Measurements from ENCODE around the gene DNAJC1.

DNAJC1 gene

DNA sequence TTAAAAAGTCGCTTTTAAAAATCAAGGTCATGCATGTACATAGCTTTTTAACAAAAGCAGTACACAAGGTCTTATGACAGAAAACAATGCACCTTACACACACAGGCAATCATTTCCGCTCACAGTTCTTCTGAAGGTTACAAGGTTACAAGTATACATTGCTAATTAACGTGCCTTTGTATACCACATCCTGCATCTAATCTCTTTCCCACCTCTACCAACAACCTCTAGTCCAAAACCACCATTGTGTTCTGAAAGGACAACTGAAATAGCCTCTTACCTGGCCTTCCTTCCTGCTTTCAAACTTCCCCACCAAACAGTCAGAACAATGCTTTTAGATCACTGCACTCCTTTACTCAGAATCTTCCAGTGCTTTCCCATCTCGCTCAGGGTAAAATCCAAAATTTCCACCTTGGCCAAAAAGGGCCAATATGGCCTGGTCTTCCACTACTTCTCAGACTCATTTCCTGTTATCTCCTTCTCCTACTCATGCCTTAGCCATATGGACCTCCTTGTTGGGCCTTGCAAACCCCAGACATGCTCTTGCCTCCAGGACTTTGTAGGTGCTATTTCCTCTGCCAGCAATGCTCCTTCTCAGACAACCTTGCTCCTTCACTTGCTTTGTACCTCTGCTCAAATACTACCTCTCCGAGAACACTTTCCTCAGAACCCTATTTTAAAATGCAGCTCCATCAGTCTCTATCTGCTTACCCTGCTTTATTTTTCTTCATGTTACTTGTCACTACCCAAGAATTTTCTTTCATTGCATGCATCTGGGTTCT lies 205.4 kb downstream of the DNAJC1 start:
- H3K79me2 ChIP-seq (ENCODE audit: control insufficient read depth, low read length), result no peaks in the 10 kb centered on the region
- no peaks in the 10 kb centered on the region for H3K9me3 ChIP-seq (ENCODE audit: control insufficient read depth, insufficient read depth, low read length)
- no peaks in the 10 kb centered on the region for H3K9me2 ChIP-seq (replicated peaks; ENCODE audit: control insufficient read depth, low read length)
- H3K27me3 ChIP-seq (ENCODE audit: control insufficient read depth, low read length), result no peaks in the 10 kb centered on the region
- no peaks in the 10 kb centered on the region for H4K20me1 ChIP-seq (ENCODE audit: control insufficient read depth, insufficient read depth, low read depth, low read length)
- no peak overlapping the region for H3K4me2 ChIP-seq (ENCODE audit: low read length)
- no peak overlapping the region for H3K27ac ChIP-seq (ENCODE audit: low read depth, low read length)
- TF ChIP-seq EZH2phosphoT487 (IDR thresholded peaks at IDR 0.05; ENCODE audit: borderline replicate concordance, low read length), result no peak
- TF ChIP-seq, protein P1, sequence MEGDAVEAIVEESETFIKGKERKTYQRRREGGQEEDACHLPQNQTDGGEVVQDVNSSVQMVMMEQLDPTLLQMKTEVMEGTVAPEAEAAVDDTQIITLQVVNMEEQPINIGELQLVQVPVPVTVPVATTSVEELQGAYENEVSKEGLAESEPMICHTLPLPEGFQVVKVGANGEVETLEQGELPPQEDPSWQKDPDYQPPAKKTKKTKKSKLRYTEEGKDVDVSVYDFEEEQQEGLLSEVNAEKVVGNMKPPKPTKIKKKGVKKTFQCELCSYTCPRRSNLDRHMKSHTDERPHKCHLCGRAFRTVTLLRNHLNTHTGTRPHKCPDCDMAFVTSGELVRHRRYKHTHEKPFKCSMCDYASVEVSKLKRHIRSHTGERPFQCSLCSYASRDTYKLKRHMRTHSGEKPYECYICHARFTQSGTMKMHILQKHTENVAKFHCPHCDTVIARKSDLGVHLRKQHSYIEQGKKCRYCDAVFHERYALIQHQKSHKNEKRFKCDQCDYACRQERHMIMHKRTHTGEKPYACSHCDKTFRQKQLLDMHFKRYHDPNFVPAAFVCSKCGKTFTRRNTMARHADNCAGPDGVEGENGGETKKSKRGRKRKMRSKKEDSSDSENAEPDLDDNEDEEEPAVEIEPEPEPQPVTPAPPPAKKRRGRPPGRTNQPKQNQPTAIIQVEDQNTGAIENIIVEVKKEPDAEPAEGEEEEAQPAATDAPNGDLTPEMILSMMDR (IDR thresholded peaks at IDR 0.05; ENCODE audit: low read depth, low read length, poor library complexity, severe bottlenecking), result no peak
- H3K4me1 ChIP-seq (ENCODE audit: control insufficient read depth, low read length), result no peaks in the 10 kb centered on the region
- H3K4me3 ChIP-seq (ENCODE audit: low read length), result no peak overlapping the region
- H3F3A ChIP-seq (ENCODE audit: control insufficient read depth, insufficient read depth), result no peaks in the 10 kb centered on the region
- no peaks in the 10 kb centered on the region for H3K36me3 ChIP-seq (ENCODE audit: control insufficient read depth, low read length)

DNA sequence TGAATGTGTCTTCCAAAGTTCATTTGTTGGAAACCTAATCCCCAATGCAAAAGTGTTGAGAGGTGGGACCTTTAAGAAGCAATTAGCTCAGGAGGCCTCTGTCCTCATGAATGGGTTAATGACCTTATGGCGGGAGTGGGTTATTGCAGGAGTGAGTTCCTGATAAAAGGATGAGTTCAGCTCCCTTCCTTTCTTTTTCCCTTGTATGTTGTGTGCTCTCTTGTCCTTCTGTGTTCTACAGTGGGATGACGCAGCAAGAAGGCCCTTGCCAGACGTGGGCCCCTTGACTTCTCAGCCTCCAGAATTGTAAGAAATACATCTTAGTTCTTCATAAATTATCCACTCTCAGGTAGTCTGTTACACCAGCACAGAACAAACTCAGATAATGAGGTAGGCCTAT lies 206.0 kb downstream of the DNAJC1 start:
- Histone ChIP-seq H3K27me3 (ENCODE audit: control insufficient read depth, low read length) (no peaks in the 10 kb centered on the region), H3K4me2 (ENCODE audit: low read length) (no peak overlapping the region), H3K9me3 (ENCODE audit: control insufficient read depth, insufficient read depth, low read length) (no peaks in the 10 kb centered on the region), H3K79me2 (ENCODE audit: control insufficient read depth, low read length) (no peaks in the 10 kb centered on the region), H3K4me1 (ENCODE audit: control insufficient read depth, low read length) (no peaks in the 10 kb centered on the region), H3K27ac (ENCODE audit: low read depth, low read length) (no peak overlapping the region), H4K20me1 (ENCODE audit: control insufficient read depth, insufficient read depth, low read depth, low read length) (no peaks in the 10 kb centered on the region), H3K9me2 (replicated peaks; ENCODE audit: control insufficient read depth, low read length) (no peaks in the 10 kb centered on the region), H3F3A (ENCODE audit: control insufficient read depth, insufficient read depth) (no peaks in the 10 kb centered on the region), H3K36me3 (ENCODE audit: control insufficient read depth, low read length) (no peaks in the 10 kb centered on the region), H3K4me3 (ENCODE audit: low read length) (no peak overlapping the region)
- TF ChIP-seq, protein P1 (IDR thresholded peaks at IDR 0.05; ENCODE audit: low read depth, low read length, poor library complexity, severe bottlenecking), result no peak
- no peak for TF ChIP-seq EZH2phosphoT487 (IDR thresholded peaks at IDR 0.05; ENCODE audit: borderline replicate concordance, low read length)

DNA sequence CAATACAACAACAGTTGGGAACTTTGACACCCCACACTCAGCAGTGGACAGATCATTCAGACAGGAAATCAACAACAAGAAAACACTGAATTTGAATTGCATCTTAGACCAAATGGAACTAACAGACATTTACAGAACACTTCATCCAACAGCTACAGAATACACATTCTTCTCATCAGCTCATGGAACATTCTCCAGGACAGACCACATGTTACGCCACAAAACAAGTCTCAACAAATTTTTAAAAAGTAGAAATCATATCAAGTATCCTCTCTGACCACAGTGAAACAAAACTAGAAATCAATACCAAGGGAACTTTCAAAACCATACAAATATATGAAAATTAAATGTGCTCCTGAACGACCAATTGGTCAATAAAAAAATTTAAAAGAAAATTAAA lies 212.3 kb downstream of the DNAJC1 start:
- H3K9me3 ChIP-seq (ENCODE audit: control insufficient read depth, insufficient read depth, low read length), result no peaks in the 10 kb centered on the region
- H3F3A ChIP-seq (ENCODE audit: control insufficient read depth, insufficient read depth), result no peaks in the 10 kb centered on the region
- H3K79me2 ChIP-seq (ENCODE audit: control insufficient read depth, low read length), result no peaks in the 10 kb centered on the region
- no peak overlapping the region for H3K27ac ChIP-seq (ENCODE audit: low read depth, low read length)
- H4K20me1 ChIP-seq (ENCODE audit: control insufficient read depth, insufficient read depth, low read depth, low read length), result no peaks in the 10 kb centered on the region
- no peak overlapping the region for H3K4me3 ChIP-seq (ENCODE audit: low read length)
- H3K4me1 ChIP-seq (ENCODE audit: control insufficient read depth, low read length), result no peaks in the 10 kb centered on the region
- no peak overlapping the region for H3K4me2 ChIP-seq (ENCODE audit: low read length)
- no peaks in the 10 kb centered on the region for H3K9me2 ChIP-seq (replicated peaks; ENCODE audit: control insufficient read depth, low read length)
- H3K27me3 ChIP-seq (ENCODE audit: control insufficient read depth, low read length), result no peaks in the 10 kb centered on the region
- no peak for TF ChIP-seq EZH2phosphoT487 (IDR thresholded peaks at IDR 0.05; ENCODE audit: borderline replicate concordance, low read length)
- TF ChIP-seq, protein P1 (IDR thresholded peaks at IDR 0.05; ENCODE audit: low read depth, low read length, poor library complexity, severe bottlenecking), result no peak
- H3K36me3 ChIP-seq (ENCODE audit: control insufficient read depth, low read length), result no peaks in the 10 kb centered on the region
